Left ventricle myocardium superior (tissue), 1 donor: ENCODE measurements around the gene ADCY9. TPM values are rescaled to one million over a fixed set of nuclear protein-coding genes. Genes with fewer than 3 reads are reported as not detected.

Experiments
- ATAC-seq: fragments of 200-7000 bp; cut with Tn5 transposase; one replicate; pipeline ENCODE4 v1.9.1; 2020; ENCODE audit warnings: mild to moderate bottlenecking, moderate library complexity
- DNase-seq: peaks from one replicate; pipeline ENCODE4 v3.0.0-alpha.2; 2020
- intact Hi-C: fragments of 100-400 bp; cut with micrococcal nuclease; formaldehyde crosslinking; loops from one replicate; pipeline ENCODE4 v1.11.0; 2022
- total RNA-seq: library from RNA; stranded (reverse); fragmentation: NEBNext Ultra II Directional; extraction: Animal tissue kit (Norgen Biotek cat#: 25700); gene quantifications from one replicate; pipeline ENCODE4 v1.2.1, GENCODE V29; 2021
- donor health status: DM: no; HTN: yes; CAD: no; lungs with severe emphysema.

The ADCY9 gene
- total RNA-seq, 1 donor from 2014 or later, result 53.5 TPM

GRCh38 chr16:4098501-4098900, 17.7 kb downstream of the ADCY9 start:
- DNase-seq (no peak), ATAC-seq (no peak)
- intact Hi-C loops, result no loop called here

DNA sequence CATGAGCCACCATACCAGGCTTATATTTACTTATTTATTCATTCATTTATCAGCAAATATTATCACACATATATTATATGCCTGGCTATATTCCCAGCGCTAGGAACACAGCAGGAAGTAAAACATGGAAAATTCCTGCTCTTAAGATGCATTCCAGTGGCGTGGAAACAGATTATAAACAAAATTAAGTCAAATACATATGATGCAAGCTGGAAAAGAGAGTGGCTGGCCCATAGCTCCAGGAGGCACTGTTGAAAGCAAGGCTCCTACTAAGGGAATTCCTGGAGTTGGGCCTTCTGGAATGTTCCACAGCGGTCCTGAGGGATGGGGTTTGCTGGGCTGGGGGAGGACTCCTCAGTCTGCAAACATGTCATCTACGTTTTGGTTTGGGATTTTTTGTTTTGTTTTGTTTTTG, 18.4 kb downstream of the ADCY9 start:
- intact Hi-C loops, result no loop called here
- DNase-seq (no peak), ATAC-seq (no peak)

- DNase-seq, result no peak
- no peak for ATAC-seq
- intact Hi-C loops, result no loop called here
Measured at GRCh38 chr16:4096509-4096908, 19.7 kb downstream of the ADCY9 start.

DNA sequence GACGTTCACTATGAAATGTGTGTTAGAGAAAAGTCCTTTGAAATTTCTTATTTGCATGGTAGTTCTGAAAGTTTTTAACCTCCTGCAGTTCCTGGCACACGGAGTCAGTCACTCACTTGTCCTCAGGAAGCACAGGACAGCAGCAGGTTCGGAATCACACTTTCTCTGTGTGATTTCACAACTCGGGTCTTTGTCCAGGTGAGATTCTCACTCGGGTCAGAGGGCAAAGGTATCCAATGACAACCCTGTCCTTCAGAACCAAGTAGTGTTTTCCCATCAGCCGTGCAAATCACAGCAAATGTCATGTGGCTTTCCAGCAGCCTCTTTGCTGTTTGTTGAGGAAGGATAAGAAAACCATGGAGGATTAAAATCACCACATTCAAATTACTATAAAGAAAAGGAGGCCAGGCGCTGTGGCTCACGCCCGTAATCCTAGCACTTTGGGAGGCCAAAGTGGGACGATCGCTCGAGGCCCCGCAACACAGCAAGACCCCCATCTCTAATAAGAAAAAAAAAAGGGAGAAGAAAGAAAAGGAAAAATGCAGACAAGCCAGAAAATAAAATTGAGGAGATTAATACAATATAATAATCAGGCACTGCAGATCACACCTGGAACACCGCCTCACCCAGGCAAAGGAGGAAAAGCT, 22.0 kb downstream of the ADCY9 start:
- intact Hi-C loops, result no loop called here
- DNase-seq (no peak), ATAC-seq (peak; percentile 6)

- DNase-seq (peak; percentile 68), ATAC-seq (peak; percentile 67)
- intact Hi-C loops, result no loop called here
Measured at GRCh38 chr16:4093495-4094126, 22.6 kb downstream of the ADCY9 start.

DNA sequence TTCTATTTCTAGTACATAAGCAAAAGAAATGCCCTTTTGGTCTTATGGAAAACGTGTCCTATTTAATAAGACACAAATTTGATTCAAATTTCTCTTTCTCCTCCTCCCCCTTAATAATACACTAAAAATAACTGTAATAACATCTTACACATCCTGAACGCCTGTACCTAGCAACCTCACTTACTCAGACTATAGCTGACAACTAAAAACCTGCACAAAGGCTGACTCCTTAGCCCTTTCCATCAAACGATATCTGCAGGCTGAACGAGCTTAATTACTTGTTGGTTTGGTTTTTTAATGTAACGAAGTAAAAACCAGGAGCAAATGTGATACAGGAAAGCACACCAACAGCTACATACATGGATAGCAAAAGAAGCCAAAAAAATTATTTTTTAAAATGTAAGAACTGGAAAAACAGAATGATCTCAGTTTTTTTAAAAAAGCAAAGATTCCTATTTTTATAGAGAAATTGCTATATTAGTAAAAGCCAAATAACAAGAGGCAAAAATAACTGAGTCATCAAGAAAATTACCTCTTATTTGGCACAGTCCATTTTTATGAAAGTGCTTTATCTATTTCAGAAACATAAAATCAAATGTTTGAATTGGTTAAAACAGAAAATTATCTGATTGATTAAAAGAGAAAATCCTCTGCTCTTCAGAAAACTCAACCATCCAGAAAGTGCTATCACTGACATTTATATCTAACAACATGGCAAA, 23.5 kb downstream of the ADCY9 start:
- ATAC-seq (no peak), DNase-seq (no peak)
- intact Hi-C loops, result no loop called here

GRCh38 chr16:4091240-4092012, 24.8 kb downstream of the ADCY9 start:
- intact Hi-C loops, result no loop called here
- no peak for DNase-seq
- ATAC-seq, result no peak

GRCh38 chr16:4090351-4090851, 25.8 kb downstream of the ADCY9 start:
- intact Hi-C loops, result no loop called here
- peak; percentile 79 for DNase-seq

DNA sequence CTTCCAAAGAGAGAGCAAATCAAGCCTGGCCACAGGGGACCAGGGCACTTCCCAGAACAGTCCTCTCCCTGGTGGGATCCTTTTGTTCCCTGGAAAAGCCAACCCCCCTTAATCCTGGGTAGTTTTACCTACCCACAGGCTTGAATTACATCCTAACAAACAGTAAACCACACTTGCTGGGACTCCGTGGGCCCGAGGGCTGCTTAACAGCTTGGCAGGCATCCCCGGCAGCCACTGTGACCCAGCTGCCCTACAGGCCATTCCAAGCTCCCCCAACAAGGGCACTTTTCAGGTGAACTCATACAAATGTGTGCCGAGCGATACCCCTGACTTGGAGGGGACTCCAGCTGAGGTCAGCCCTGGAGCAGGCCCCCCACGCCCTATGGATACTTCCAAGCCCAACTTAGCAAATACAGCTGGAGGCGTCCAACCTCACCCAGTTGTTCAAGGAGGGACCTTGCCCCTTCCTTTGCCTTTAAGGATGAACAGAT, 26.4 kb downstream of the ADCY9 start:
- peak; percentile 28 for ATAC-seq
- intact Hi-C loops, result no loop called here

More at GRCh38 chr16:4090351-4090851, 25.8 kb downstream of the ADCY9 start:
- ATAC-seq, result peak; percentile 81

DNA sequence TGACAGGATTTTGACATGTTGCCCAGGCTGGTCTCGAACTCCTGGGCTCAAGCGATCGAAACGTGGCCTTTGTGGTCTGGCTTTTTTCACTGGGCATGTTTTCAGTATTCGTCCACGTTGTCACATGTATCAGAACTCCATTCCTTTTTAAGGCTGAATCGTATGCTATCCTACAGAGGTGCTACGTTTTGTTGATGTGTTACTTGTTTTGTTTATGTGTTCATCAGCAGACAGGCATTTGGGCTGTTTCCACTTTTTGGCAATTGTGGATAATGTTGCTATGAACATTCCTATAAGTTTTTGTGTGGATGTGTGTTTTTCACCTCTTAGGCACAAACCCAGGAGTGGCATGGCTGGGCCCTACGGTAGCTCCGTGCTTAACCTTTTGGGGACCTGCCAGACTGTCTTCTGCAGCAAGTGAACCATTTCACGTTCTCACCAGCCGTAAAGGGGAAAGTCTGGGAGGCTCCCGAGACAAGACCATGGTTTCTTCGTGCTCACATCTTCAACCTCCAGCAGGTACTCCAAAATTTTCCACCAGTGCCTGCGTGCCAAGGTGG, 26.9 kb downstream of the ADCY9 start:
- intact Hi-C loops, result no loop called here
- ATAC-seq (peak; percentile 3), DNase-seq (no peak)

More for the DNA sequence above, 26.4 kb downstream of the ADCY9 start:
- no peak for DNase-seq

GRCh38 chr16:4087990-4088577, 28.2 kb downstream of the ADCY9 start:
- intact Hi-C loops, result no loop called here
- DNase-seq, result no peak

DNA sequence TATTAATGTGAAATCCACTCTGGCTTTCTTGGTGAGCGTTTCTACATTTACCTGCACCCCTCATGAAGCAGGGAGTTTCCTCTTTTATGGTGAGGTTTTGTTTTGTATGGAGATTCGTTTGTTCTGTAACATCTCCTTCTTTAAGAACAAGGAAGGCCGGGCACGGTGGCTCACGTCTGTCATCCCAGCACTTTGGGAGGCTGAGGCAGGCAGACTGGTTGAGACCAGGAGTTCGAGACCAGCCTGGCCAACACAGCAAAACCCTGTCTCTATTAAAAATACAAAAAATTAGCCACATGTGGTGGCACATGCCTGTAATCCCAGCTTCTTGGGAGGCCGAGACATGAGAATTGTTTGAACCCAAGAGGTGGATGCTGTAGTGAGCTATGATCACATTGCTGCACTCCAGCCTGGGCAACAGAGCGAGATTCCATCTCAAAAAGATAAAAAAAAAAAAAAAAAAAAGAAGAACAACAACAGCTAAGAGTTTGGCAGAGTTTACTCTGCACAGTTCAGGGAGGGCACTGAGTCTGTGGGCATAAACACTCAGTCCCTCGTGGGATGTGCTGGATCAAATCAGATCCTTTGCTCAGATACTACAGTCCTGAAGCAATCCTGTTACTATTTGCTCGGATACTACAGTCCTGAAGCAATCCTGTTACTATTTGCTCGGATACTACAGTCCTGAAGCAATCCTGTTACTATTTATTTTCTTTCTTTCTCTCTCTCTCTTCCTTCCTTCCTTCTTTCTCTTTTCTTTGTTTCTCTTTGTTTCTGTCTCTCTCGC, 28.9 kb downstream of the ADCY9 start:
- no peak for ATAC-seq

More at GRCh38 chr16:4087990-4088577, 28.2 kb downstream of the ADCY9 start:
- no peak for ATAC-seq

DNA sequence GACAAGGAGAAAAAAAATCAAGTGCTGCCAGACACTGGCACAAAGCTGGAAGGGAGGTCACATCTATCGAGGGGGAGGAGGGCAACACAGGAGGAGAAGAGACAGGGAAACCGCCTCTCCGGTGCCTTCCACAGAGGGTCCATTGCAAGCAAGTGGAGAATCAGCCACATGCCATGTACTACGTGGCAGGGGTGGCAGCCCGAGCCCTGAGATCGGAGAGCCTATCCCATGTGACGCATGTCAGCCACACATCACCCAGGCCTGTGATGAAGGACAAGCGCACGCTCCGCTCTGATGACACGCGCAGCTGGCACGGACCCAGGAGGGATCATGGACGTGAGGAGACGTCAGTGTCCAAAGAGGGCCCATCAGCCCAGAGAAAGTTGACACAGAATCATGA, 30.1 kb downstream of the ADCY9 start:
- intact Hi-C loops, result no loop called here
- ATAC-seq (peak; percentile 71), DNase-seq (peak; percentile 83)

More for the DNA sequence above, 28.9 kb downstream of the ADCY9 start:
- DNase-seq, result no peak
- intact Hi-C loops, result no loop called here

- intact Hi-C loops, result no loop called here
- ATAC-seq, result no peak
Measured at GRCh38 chr16:4085405-4085970, 30.8 kb downstream of the ADCY9 start.

DNA sequence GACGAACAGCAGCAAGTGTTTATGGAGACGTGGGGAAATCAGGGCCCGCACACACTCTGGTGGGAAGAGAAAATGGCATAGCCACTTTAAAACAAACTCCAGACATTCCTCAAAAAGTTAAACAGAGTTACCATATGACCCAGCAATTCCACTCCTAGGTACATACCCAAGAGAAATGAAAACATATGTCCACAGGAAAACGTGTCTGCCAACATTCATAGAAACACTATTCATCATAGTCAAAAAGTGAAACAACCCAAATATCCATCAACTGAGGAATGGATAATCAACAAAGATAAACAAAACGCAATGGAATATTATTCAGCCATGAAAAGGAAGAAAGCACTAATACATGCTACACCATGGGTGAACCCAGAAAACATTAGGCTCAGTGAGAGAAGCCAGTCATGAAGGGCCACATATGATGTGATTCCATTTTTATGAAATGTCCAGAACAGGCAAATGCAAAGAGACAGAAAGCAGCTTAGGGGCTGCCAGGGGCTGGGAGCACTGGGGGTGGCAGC, 32.8 kb downstream of the ADCY9 start:
- ATAC-seq, result no peak

More at GRCh38 chr16:4085405-4085970, 30.8 kb downstream of the ADCY9 start:
- no peak for DNase-seq

DNA sequence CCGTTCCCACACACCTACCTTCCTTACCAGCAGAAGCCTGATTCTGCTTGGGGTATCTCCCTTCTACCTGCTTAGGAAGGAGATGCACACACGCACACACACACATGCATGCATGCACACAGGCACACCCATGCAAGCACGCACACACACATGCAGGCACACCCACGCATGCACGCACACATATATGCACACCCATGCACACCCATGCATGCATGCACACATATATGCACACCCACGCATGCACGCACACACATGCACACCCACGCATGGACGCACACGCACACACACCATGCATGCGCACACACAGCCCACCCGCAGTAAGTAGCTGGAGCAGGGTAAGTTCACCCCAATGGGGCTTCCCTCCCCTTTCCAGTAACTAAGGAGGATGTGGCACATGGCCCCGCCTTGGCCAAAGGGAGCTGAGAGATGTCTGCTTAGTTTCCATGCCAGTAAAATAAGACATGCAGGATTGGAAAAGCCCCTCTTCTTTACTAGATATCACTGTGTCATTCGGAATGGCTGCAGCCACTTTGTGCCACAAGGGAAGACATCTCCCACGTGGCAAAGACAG, 33.7 kb downstream of the ADCY9 start:
- intact Hi-C loops, result no loop called here
- ATAC-seq (no peak), DNase-seq (no peak)

More for the DNA sequence above, 32.8 kb downstream of the ADCY9 start:
- intact Hi-C loops, result no loop called here
- DNase-seq, result no peak

- ATAC-seq (no peak), DNase-seq (no peak)
- intact Hi-C loops, result no loop called here
Measured at GRCh38 chr16:4081521-4082021, 34.7 kb downstream of the ADCY9 start.
